ENCODE data around the gene PPP1R13B.

Gene PPP1R13B

DNA sequence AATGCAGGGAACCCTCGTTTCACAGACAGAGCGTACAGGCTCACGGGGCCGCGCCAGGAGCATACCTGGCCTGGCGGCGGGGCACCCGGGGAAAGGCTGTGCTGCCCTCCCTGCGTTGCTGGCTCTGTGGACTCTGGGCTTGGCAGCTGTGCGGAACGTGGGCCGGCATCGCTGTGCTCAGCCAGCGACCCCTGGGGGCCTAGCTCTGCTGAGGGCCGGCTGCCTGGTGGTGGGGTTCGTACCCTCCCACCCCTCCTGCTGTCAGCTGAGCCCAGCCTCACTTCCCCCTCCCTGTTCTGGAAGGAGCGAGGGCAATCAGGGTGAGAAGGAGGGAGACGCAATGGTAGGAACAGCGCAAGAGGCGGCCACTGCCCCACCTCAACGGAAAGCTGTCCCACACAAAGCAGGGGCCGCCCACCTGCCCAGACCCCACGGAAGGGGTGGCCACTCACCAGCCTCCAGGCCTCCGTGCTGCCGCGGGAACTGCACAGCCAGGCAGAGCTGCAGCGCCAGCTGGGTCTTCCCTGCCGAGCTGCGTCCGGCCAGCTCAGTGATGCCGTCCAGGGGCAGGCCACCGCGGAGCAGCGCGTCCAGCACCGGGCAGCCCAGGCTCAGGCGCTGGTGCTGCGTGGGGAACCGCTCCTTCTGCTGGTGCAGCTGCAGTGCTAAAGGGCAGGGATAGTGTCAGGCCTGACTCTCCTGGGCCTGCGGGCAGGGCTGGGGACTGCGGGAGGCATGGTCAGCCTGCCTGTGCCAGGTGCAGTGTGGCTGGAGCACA, 140.6 kb downstream of the PPP1R13B start:
- TF ChIP-seq SIN3A (IDR thresholded peaks at IDR 0.05; ENCODE audit: borderline replicate concordance, insufficient read depth, low read length) = no peak
- TF ChIP-seq REST (IDR thresholded peaks at IDR 0.05; ENCODE audit: insufficient read depth in 1 of 2, low read depth in 2 of 2, low read length in 2 of 2) = no peak
- no peak for TF ChIP-seq POLR2AphosphoS5 (IDR thresholded peaks at IDR 0.05; ENCODE audit: low read depth, low read length)
- no peak for TF ChIP-seq FOXP2 (optimal IDR thresholded peaks at IDR 0.05; ENCODE audit: borderline replicate concordance, extremely low read depth, extremely low read length, insufficient read depth)
- no peak for TF ChIP-seq TAF1 (IDR thresholded peaks at IDR 0.05; ENCODE audit: borderline replicate concordance, insufficient read depth, low read length)

DNA sequence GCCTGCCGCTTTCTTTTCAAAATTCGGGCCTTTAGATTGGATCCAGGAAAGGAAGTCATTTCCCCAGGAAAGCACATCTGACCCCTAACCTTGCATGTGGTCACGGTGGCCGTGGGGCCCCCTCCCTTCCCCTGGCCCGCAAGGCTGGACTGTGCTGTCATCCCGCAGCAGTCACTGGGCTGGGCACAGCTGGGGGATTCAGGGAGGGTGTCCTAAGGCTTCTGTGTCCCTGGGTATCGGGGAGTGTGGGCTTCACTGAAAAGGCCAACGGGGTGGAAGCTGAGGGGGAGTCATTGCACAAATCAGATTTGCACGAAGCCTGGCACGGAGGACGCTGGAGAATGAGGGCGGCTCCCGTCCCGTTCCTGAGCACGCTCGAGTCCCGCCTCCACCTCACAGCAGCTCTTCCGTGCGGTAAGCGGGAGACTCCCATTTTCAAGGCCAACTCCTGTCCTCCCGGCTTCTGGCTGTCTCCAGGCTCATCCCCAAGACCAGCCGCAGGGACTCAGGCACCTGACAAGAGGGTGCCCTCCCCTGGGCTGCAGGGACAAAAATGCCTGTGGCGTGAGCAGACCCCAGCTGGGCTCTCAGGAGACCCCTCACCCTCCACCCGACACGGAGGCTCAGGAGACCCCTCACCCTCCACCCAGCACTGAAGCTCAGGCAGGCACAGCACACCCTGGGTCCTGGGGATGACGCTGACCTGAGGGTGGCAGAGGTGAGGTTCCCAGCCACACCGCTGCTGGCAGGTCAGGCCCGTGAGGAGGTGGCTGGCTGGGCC, 141.7 kb downstream of the PPP1R13B start:
- TF ChIP-seq FOXP2 (optimal IDR thresholded peaks at IDR 0.05; ENCODE audit: borderline replicate concordance, extremely low read depth, extremely low read length, insufficient read depth) (no peak), SIN3A (IDR thresholded peaks at IDR 0.05; ENCODE audit: borderline replicate concordance, insufficient read depth, low read length) (no peak), REST (IDR thresholded peaks at IDR 0.05; ENCODE audit: insufficient read depth in 1 of 2, low read depth in 2 of 2, low read length in 2 of 2) (no peak), POLR2AphosphoS5 (IDR thresholded peaks at IDR 0.05; ENCODE audit: low read depth, low read length) (no peak), TAF1 (IDR thresholded peaks at IDR 0.05; ENCODE audit: borderline replicate concordance, insufficient read depth, low read length) (no peak)

DNA sequence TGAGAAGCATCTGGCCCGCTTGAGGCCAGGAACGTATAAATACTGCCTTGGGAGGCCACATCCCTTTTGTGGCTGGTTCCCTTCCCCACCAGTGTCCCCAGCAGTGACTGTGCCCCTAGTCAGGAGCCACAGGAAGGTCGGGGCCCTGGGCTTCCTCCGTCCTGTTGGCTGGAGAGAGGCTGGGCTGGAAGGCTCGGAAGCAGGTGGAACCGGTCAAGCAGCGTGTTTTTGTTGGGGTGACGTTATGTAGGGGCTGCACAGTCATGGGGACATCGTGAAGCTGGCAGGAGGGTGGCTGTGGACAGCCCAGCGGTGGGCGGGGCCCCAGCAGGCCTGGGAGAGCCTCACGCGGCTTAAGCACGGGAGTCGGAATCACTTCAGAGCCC, 142.3 kb downstream of the PPP1R13B start:
- TF ChIP-seq REST (IDR thresholded peaks at IDR 0.05; ENCODE audit: insufficient read depth in 1 of 2, low read depth in 2 of 2, low read length in 2 of 2) = no peak
- no peak for TF ChIP-seq TAF1 (IDR thresholded peaks at IDR 0.05; ENCODE audit: borderline replicate concordance, insufficient read depth, low read length)
- no peak for TF ChIP-seq POLR2AphosphoS5 (IDR thresholded peaks at IDR 0.05; ENCODE audit: low read depth, low read length)
- TF ChIP-seq FOXP2 (optimal IDR thresholded peaks at IDR 0.05; ENCODE audit: borderline replicate concordance, extremely low read depth, extremely low read length, insufficient read depth) = no peak
- no peak for TF ChIP-seq SIN3A (IDR thresholded peaks at IDR 0.05; ENCODE audit: borderline replicate concordance, insufficient read depth, low read length)

GRCh38 chr14:103704708-103705107, 142.7 kb downstream of the PPP1R13B start:
- TF ChIP-seq REST (IDR thresholded peaks at IDR 0.05; ENCODE audit: insufficient read depth in 1 of 2, low read depth in 2 of 2, low read length in 2 of 2) = no peak
